ENCODE results near the gene PRDX2.

The PRDX2 gene

DNA sequence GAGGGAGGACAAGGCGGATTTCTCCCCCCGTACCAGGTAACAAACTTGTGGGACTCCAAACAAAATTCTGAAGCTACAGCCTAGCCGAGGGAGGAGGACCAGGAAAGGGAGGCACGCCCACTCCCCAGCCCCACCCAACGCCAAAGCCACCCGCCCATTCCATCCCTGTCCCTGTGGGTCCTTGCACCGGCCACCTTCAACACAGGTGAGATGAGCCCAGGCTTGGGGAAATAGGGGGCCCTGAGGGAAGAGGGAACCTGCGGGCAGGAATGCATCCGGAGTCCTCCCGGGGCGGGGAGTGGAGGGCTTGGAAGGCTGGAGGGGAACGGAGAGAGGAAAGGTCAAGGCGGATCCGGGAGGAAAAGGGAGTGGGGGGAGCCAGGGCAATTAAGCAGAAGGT is 50.0 kb downstream of the PRDX2 start, which contains the start of gene BEST2:
BEST2 (plus strand) TSS at position 157 of the 400 bp plus-strand sequence. CDS start 802 bp downstream, outside the sequence.
- no peak for DNase-seq

DNA sequence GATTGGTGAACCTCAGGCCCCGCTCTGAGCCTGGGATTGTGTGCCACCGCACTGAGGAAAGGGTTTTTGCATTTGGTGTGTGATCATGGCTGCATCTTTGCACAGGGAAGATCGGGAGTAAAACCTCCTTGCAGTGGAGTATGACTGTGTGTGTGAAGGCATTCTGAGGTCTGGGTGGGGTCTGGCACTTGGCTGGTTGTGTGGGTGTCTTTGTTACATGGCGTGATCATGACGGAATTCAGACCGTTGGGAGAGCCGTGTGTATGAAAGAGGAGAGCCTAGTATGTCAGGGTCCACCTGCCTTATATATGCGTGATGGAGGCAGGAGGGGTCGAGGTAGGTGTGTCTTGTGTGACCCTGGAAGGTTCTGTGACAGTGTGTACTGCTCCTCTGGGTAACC is 50.7 kb downstream of the PRDX2 start:
- DNase-seq = no peak

DNA sequence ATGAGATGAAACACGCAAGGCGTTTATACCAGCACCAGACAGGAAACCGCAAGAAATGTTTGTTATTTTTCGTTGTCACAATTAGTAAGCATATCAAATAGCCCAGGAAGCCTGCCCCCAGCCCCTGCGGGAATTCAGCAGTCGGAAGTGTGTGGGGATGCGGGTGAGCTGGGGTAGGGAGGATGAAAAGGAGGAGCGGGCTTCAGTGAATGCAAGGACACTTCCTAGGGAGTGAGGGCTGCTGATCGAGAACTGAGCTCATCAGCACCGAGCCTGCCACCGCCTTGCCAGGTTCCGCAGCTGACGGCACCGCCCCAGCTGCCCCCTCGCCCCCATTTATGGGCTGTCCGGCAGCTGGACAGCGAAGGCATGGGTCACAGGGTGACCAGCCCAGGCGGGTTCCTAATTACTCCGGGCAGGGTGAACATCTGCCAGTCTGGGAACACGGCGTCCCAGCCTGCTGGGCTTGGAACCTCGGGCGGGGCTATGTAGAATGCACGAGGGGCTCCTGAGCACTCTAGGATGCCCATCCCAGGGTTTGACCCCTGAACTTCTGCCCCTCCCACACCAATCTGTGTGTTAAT is 51.6 kb downstream of the PRDX2 start:
- no peak for DNase-seq

DNA sequence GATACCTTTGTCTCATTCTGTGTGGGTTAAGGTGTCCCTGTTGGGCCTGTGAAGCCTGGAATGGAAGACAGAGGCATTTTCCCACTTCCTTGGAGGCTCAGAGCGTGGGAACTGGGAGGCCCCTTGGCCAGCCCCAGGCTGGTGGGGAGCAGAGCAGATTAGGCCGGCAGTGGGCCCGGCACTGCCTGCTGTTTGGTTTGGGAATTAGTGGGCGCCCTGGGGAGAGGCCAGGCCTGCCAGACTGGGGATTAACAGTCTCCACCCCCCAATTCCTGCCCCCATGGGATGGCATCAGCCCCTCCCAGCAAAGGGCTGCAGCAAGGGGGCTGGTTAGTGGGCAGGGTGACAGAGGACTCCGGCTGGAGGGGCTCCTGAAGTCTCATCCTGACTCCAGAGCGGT is 53.1 kb downstream of the PRDX2 start:
- no peak for DNase-seq

Data from GOT3 (cell line).